B cell (primary cell): Measurements from ENCODE around the gene TXLNA. TPM values are rescaled to one million over a fixed set of nuclear protein-coding genes. Genes with fewer than 3 reads are reported as not detected.

ENCODE experiments used
- ATAC-seq: fragments of 200-7000 bp; cut with Tn5 transposase; one replicate; pipeline ENCODE4 v1.10.0; 2021; ENCODE audit warnings: low read depth, mild to moderate bottlenecking, moderate number of reproducible peaks, moderate library complexity
- CTCF ChIA-PET: fragments of 350-600 bp; sonication (Branson Sonifier 250); formaldehyde crosslinking; loops from one replicate; lab custom pipeline; 2021; ENCODE audit warnings: antibody characterized with exemption, inconsistent platforms; lab: Charles Lee
- POLR2A ChIA-PET: fragments of 350-600 bp; sonication (Branson Sonifier 250); formaldehyde crosslinking; loops from one replicate; lab custom pipeline; 2021; ENCODE audit warnings: antibody characterized with exemption; lab: Charles Lee
- DNase-seq: peaks from one replicate; pipeline ENCODE4 v3.0.0; 2013
- H2AFZ ChIP-seq: 2 replicates; pipeline ENCODE4 v1.6.1; 2012; ENCODE audit warnings: mild to moderate bottlenecking, low read depth, low read length; ENCODE audit not compliant: insufficient read depth, poor library complexity, severe bottlenecking
- H3K27ac ChIP-seq, 2 donors: 1 replicate in 1 of 2; 2 replicates in 1 of 2; pipeline ENCODE4 v1.5.1; 2012 to 2013; ENCODE audit warnings: low read length in 2 of 2, mild to moderate bottlenecking in 2 of 2, moderate library complexity in 1 of 2
- H3K27me3 ChIP-seq, 4 experiments: fragments of 200-600 bp in 1 of 4; sonication (generic) in 1 of 4; replicated peaks in 1 of 4; 1 replicate in 2 of 4; 2 replicates in 2 of 4; pipeline versions ENCODE4 v1.6.1 to v1.7.0; 2013 to 2016; ENCODE audit warnings: low read length in 3 of 4, mild to moderate bottlenecking in 2 of 4, mixed read lengths in 1 of 4, moderate library complexity in 1 of 4; ENCODE audit not compliant: insufficient read depth in 4 of 4, control insufficient read depth in 3 of 4; ENCODE audit errors: control extremely low read depth in 1 of 4
- H3K36me3 ChIP-seq, 2 experiments: replicated peaks in 1 of 2; 1 replicate in 1 of 2; 2 replicates in 1 of 2; pipeline versions ENCODE4 v1.6.1 to v1.7.1; 2013; ENCODE audit warnings: low read length in 1 of 2; ENCODE audit not compliant: insufficient read depth in 2 of 2, control insufficient read depth in 1 of 2; ENCODE audit errors: control extremely low read depth in 1 of 2, extremely low read depth in 1 of 2
- H3K4me1 ChIP-seq, 2 donors: fragments of 200-600 bp in 1 of 2; sonication (generic) in 1 of 2; 1 replicate in 1 of 2; 2 replicates in 1 of 2; pipeline versions ENCODE4 v1.5.1 to v1.6.1; 2013 to 2017; ENCODE audit warnings: low read length in 2 of 2; ENCODE audit not compliant: control insufficient read depth in 2 of 2, insufficient read depth in 2 of 2
- H3K4me2 ChIP-seq: replicated peaks from 2 replicates; pipeline ENCODE3; 2012; ENCODE audit warnings: mild to moderate bottlenecking, low read depth, low read length; ENCODE audit not compliant: poor library complexity, severe bottlenecking
- H3K4me3 ChIP-seq, 5 experiments: fragments of 200-600 bp in 1 of 5; sonication (generic) in 1 of 5; 1 replicate in 3 of 5; 2 replicates in 2 of 5; pipeline versions ENCODE4 v1.5.1 to v1.7.0; 2011 to 2016; ENCODE audit warnings: low read length in 4 of 5, mild to moderate bottlenecking in 4 of 5, low read depth in 2 of 5, control low read depth in 1 of 5, moderate library complexity in 1 of 5; ENCODE audit not compliant: insufficient read depth in 1 of 5; ENCODE audit errors: control extremely low read depth in 1 of 5, extremely low read depth in 1 of 5
- H3K79me2 ChIP-seq: fragments of 200-600 bp; sonication (generic); one replicate; pipeline ENCODE4 v1.6.0; 2016; ENCODE audit warnings: low read length; ENCODE audit not compliant: control insufficient read depth, insufficient read depth
- H3K9ac ChIP-seq: fragments of 200-600 bp; sonication (generic); 2 replicates; pipeline ENCODE4 v1.6.1; 2017; ENCODE audit warnings: mild to moderate bottlenecking, low read length, moderate library complexity
- H3K9me3 ChIP-seq, 3 donors: one replicate each; pipeline versions ENCODE4 v1.6.1 to v1.7.1; 2013; ENCODE audit warnings: low read length in 2 of 3; ENCODE audit not compliant: control insufficient read depth in 2 of 3, insufficient read depth in 1 of 3; ENCODE audit errors: control extremely low read depth in 1 of 3
- H4K20me1 ChIP-seq: 2 replicates; pipeline ENCODE4 v1.6.0; 2012; ENCODE audit warnings: mild to moderate bottlenecking, low read length; ENCODE audit not compliant: insufficient read depth, control insufficient read depth, poor library complexity, severe bottlenecking
- H3K27ac Mint-ChIP-seq: one replicate; pipeline ENCODE4 v1.8.0; 2021; ENCODE audit warnings: mixed read lengths
- H3K27me3 Mint-ChIP-seq: one replicate; pipeline ENCODE4 v1.8.0; 2021; ENCODE audit warnings: mixed read lengths
- H3K4me1 Mint-ChIP-seq: one replicate; pipeline ENCODE4 v1.8.0; 2021; ENCODE audit warnings: mixed read lengths
- H3K4me3 Mint-ChIP-seq: one replicate; pipeline ENCODE4 v1.8.0; 2021; ENCODE audit warnings: mixed read lengths
- H3K9me3 Mint-ChIP-seq: one replicate; pipeline ENCODE4 v1.8.0; 2022; ENCODE audit warnings: mixed read lengths; ENCODE audit not compliant: insufficient read depth
- EZH2 ChIP-seq: IDR thresholded peaks from 2 replicates; pipeline ENCODE4 v1.6.1; 2012; ENCODE audit warnings: borderline replicate concordance, low read depth, mild to moderate bottlenecking, moderate library complexity, low read length; ENCODE audit not compliant: insufficient read depth, poor library complexity, severe bottlenecking
- WGBS: methylation state at CpG from one replicate; pipeline ENCODE4 v1.1.5; 2013; ENCODE audit warnings: missing lambda C conversion rate; ENCODE audit not compliant: insufficient coverage; 5-methylcytosine and 5-hydroxymethylcytosine counted together
- intact Hi-C: fragments of 100-400 bp; cut with micrococcal nuclease; formaldehyde crosslinking; loops from one replicate; pipeline ENCODE4 v1.10.0; 2022
- polyA plus RNA-seq: library from polyadenylated mRNA; depleted of rRNA; stranded (reverse); fragments of >200 nt; gene quantifications from 2 replicates; pipeline ENCODE4 v1.2.3, GENCODE V29; 2012
- total RNA-seq, 2 donors: library from RNA; stranded (reverse); fragments of 120-200 nt in 1 of 2; gene quantifications; 1 replicate in 1 of 2; 2 replicates in 1 of 2; pipeline versions ENCODE4 v1.2.3 to v1.2.4, GENCODE V29; 2013 to 2022
- TF ChIP-seq, protein P1 (sequence below): fragments of 200-600 bp; IDR thresholded peaks from one replicate; pipeline ENCODE4 v1.8.0; 2022; ENCODE audit warnings: antibody characterized with exemption, mild to moderate bottlenecking

TXLNA gene
- total and polyA plus RNA-seq, 2 donors (not counting 1 experiment from before 2014, with no cell fraction given), result 23.0 to 38.3 TPM

DNA sequence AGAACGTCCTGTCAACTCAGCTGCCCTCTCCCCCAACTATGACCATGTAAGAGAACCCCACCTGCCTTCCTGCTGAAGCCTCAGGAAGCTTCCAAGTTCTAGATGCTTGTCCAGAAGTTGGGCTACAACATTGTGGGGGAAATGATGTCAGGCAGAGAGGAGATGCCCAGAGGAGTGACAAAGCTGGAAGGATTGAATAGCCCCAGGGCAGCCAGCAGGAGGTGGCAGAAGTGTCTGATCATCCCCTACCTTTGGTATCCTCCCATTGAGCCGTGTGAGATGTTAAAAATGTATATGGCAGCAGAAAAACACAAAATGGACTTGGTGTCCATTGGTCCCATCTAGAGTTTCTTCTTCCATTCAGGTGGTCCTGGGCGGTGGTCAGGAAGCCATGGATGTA, 49.3 kb downstream of the TXLNA start:
- Histone ChIP-seq H3K9ac (no peak overlapping the region), H3K4me1 (peaks cover 2 to 3% of the 10 kb centered on the region in 2 donors), H4K20me1 (peaks cover 5% of the 10 kb centered on the region), H3K4me3 (no peak overlapping the region), H3K27ac (no peak overlapping the region), H3K4me2 (no peak overlapping the region), H3K9me3 (no peaks in the 10 kb centered on the region), H3K79me2 (peaks cover 12% of the 10 kb centered on the region), H3K36me3 (peaks cover 6 to 68% of the 10 kb centered on the region in 2 experiments), H3K27me3 (no peaks in the 10 kb centered on the region), H2AFZ (no peak overlapping the region)
- Mint-ChIP-seq H3K27me3 (no peaks in the 10 kb centered on the region), H3K4me3 (no peak overlapping the region), H3K9me3 (no peaks in the 10 kb centered on the region), H3K27ac (no peak overlapping the region), H3K4me1 (peaks cover 8% of the 10 kb centered on the region)
- DNase-seq (no peak), ATAC-seq (no peak)
- intact Hi-C loops, result no loop called here
- 100% methylated on average over 1 of the region's 3 CpGs for WGBS
- ChIA-PET POLR2A (interaction anchor here (0.6 kb wide), 1 partner anchor 121 kb away, joined by 7 read pairs; no protein-coding TSS in a partner anchor), CTCF (interaction anchor here (0.5 to 3.9 kb wide), 5 partner anchors 13 to 142 kb away, joined by 3 to 14 read pairs (median 5); partner anchors contain the start of gene HDAC1)
- TF ChIP-seq, protein P1, sequence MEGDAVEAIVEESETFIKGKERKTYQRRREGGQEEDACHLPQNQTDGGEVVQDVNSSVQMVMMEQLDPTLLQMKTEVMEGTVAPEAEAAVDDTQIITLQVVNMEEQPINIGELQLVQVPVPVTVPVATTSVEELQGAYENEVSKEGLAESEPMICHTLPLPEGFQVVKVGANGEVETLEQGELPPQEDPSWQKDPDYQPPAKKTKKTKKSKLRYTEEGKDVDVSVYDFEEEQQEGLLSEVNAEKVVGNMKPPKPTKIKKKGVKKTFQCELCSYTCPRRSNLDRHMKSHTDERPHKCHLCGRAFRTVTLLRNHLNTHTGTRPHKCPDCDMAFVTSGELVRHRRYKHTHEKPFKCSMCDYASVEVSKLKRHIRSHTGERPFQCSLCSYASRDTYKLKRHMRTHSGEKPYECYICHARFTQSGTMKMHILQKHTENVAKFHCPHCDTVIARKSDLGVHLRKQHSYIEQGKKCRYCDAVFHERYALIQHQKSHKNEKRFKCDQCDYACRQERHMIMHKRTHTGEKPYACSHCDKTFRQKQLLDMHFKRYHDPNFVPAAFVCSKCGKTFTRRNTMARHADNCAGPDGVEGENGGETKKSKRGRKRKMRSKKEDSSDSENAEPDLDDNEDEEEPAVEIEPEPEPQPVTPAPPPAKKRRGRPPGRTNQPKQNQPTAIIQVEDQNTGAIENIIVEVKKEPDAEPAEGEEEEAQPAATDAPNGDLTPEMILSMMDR, result no peak
- TF ChIP-seq EZH2, result no peak

DNA sequence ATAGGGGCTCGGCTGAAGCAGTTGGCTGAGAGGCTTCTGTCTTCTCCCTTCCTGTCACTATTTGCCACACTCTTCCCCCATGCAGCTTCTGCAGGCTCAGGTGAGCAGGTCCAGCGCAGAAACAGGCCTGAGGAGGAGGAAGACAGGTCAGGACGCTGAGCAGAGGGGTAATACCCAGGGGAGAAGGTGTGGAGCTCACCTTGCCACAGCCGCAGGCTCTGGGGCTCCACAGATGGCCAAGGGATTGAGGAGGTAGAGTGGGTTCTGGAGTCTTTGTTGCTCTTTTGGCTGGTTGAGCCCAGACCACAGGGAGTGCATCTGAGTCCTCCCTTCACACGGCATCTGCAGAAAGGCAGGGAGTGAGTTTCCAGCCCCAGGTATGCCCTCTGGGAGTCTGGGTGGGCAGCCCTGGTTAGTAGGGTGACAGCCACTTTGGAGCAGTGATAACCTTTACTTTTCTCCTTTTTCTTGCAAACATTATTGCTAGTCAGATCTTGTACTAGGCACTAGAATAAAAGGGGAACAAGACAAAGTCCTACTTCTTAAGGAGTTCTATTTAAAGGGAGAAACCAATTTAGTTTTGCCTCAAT, 52.5 kb downstream of the TXLNA start:
- no peak for ATAC-seq
- Histone ChIP-seq H3K27ac (no peak overlapping the region), H3K9me3 (no peaks in the 10 kb centered on the region), H3K79me2 (no peaks in the 10 kb centered on the region), H3K36me3 (peaks cover 9 to 47% of the 10 kb centered on the region in 2 experiments), H4K20me1 (no peaks in the 10 kb centered on the region), H3K27me3 (no peaks in the 10 kb centered on the region), H3K9ac (no peak overlapping the region), H3K4me1 (no peaks in the 10 kb centered on the region), H3K4me2 (no peak overlapping the region), H3K4me3 (no peak overlapping the region), H2AFZ (no peak overlapping the region)
- WGBS, result 94% methylated on average over 3 of the region's 5 CpGs
- Mint-ChIP-seq H3K4me1 (peaks cover 1% of the 10 kb centered on the region), H3K27ac (no peak overlapping the region), H3K4me3 (no peak overlapping the region), H3K27me3 (no peaks in the 10 kb centered on the region), H3K9me3 (no peaks in the 10 kb centered on the region)
- ChIA-PET CTCF (interaction anchor here (1.4 kb wide), 1 partner anchor 86 kb away, joined by 3 read pairs; no protein-coding TSS in a partner anchor), POLR2A (interaction anchor here (0.6 kb wide), 1 partner anchor 207 kb away, joined by 5 read pairs; no protein-coding TSS in a partner anchor)
- TF ChIP-seq, protein P1, result no peak
- TF ChIP-seq EZH2, result no peak
- DNase-seq, result no peak
- intact Hi-C loops, result no loop called here
